Measurements from ENCODE around the gene HELZ2. TPM values are rescaled to one million over a fixed set of nuclear protein-coding genes. Genes with fewer than 3 reads are reported as not detected.

HELZ2 gene
- total RNA-seq, 1 experiment from 2014 or later: 35.2 TPM

DNA sequence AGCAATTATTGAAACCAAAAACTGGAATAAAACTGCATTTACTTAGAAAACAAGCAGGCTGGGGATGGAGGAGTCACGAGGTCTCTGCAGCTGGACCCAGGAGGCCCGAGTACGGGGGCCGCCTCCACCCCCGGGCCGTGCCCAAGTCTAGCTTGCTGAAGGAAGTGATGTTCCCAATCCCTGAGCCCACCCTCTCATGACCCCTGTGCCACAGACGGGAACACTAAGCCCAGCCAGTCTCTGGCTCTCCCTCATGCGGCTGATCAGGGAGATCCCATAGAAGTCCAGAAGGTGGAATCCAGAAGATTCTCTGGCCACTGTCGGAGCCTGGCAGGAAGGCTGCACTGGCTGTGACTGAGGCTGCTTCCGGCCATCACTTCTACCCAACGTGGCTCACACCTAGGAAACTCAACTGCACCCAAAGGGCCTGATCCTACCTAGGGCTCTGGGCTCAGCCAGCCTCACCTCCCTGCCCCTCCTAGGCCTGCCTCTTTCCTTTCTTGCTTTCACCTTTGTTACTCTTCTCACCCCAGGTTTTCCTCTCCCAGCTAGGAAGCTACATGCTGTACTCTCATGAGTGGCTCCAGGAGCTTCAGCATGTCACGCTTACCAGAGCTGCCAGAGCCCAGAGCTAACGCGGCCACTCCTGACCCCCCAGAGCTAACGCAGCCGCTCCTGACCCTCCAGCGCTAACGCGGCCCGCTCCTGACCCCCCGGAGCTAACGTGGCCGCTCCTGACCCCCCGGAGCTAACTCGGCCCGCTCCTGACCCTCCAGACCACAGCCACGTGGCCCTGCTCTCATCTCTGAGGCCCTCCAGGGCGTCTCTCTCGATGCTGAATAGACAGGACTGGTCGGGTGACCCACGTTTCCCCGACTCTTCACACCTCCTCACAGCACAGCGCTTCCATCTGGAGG lies 24.7 kb upstream of the HELZ2 start:
- Histone ChIP-seq H3K4me3 (ENCODE audit: low read depth, low read length) (no peak overlapping the region), H3K9me3 (no peaks in the 10 kb centered on the region), H3K27me3 (replicated peaks; ENCODE audit: control insufficient read depth, insufficient read depth, low read length) (no peaks in the 10 kb centered on the region), H3K36me3 (ENCODE audit: control insufficient read depth, insufficient read depth, low read length) (0 out of 2 replicates have a peak, but pooled peaks cover 1% of the 10 kb centered on the region), H3K4me1 (no peaks in the 10 kb centered on the region)
- no TSS peak for BruUV-seq (replicated peaks)
- H3K27ac Mint-ChIP-seq (ENCODE audit: unreplicated experiment): peak overlapping the region; percentile 14
- H3K9me3 Mint-ChIP-seq (ENCODE audit: unreplicated experiment): no peaks in the 10 kb centered on the region
- H3K4me1 Mint-ChIP-seq (ENCODE audit: low read depth, unreplicated experiment): no peaks in the 10 kb centered on the region
- no peaks in the 10 kb centered on the region for H3K27me3 Mint-ChIP-seq (ENCODE audit: insufficient read depth, unreplicated experiment)
- H3K36me3 Mint-ChIP-seq (ENCODE audit: insufficient read depth, unreplicated experiment): peaks cover 22% of the 10 kb centered on the region
- no peak for TF ChIP-seq CTCF (IDR thresholded peaks at IDR 0.05; ENCODE audit: insufficient read depth in 1 of 2, low read depth in 1 of 2, low read length in 1 of 2, severe bottlenecking in 1 of 2, unreplicated experiment in 1 of 2)
- POLR2A ChIA-PET: interaction anchor here (0.5 kb wide), 1 partner anchor 45 kb away, joined by 3 read pairs; no protein-coding TSS in a partner anchor
- DNase-seq: no peak
- CTCF ChIA-PET: no interaction called here
- H3K4me3 Mint-ChIP-seq (ENCODE audit: unreplicated experiment): no peak overlapping the region
- intact Hi-C loops (cut with micrococcal nuclease; ENCODE audit: unreplicated experiment): no loop called here

- no peaks in the 10 kb centered on the region for H3K27me3 ChIP-seq (replicated peaks; ENCODE audit: control insufficient read depth, insufficient read depth, low read length)
- H3K9me3 ChIP-seq: no peaks in the 10 kb centered on the region
- ChIA-PET CTCF (no interaction called here), POLR2A (no interaction called here)
- no peak for DNase-seq
- no peak for TF ChIP-seq CTCF (IDR thresholded peaks at IDR 0.05; ENCODE audit: insufficient read depth in 1 of 2, low read depth in 1 of 2, low read length in 1 of 2, severe bottlenecking in 1 of 2, unreplicated experiment in 1 of 2)
- Mint-ChIP-seq H3K36me3 (ENCODE audit: insufficient read depth, unreplicated experiment) (peaks cover 21% of the 10 kb centered on the region), H3K27me3 (ENCODE audit: insufficient read depth, unreplicated experiment) (no peaks in the 10 kb centered on the region), H3K4me1 (ENCODE audit: low read depth, unreplicated experiment) (no peaks in the 10 kb centered on the region), H3K4me3 (ENCODE audit: unreplicated experiment) (no peak overlapping the region), H3K27ac (ENCODE audit: unreplicated experiment) (no peak overlapping the region), H3K9me3 (ENCODE audit: unreplicated experiment) (no peaks in the 10 kb centered on the region)
- 0 out of 2 replicates have a peak, but pooled peaks cover 1% of the 10 kb centered on the region for H3K36me3 ChIP-seq (ENCODE audit: control insufficient read depth, insufficient read depth, low read length)
- H3K4me3 ChIP-seq (ENCODE audit: low read depth, low read length): no peak overlapping the region
- no peaks in the 10 kb centered on the region for H3K4me1 ChIP-seq
- intact Hi-C loops (cut with micrococcal nuclease; ENCODE audit: unreplicated experiment): no loop called here
- no TSS peak for BruUV-seq (replicated peaks)
Measured at GRCh38 chr20:63597651-63598478, 23.8 kb upstream of the HELZ2 start.

DNA sequence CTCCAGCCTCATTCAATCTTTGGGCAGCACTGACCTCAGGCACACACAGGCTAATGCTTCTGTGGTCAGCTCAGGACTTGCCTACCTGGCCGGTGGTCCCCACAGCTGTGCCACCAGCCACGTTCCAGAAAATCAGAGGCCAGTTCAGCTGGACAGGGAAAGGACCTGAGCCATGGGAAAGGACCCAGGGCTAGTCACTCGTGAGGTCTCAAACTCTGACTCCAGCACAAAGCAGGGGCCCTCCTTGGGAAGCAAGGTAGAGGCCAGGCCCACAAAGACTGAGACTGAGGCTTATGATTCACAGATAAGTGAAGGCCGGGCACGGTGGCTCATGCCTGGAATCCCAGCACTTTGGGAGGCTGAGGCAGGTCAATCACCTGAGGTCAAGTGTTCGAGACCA lies 22.4 kb upstream of the HELZ2 start:
- no peaks in the 10 kb centered on the region for H3K4me1 ChIP-seq
- no peaks in the 10 kb centered on the region for H3K27me3 ChIP-seq (replicated peaks; ENCODE audit: control insufficient read depth, insufficient read depth, low read length)
- CTCF ChIA-PET: no interaction called here
- H3K9me3 Mint-ChIP-seq (ENCODE audit: unreplicated experiment): no peaks in the 10 kb centered on the region
- H3K9me3 ChIP-seq: no peaks in the 10 kb centered on the region
- BruUV-seq (replicated peaks): no TSS peak
- no peak for TF ChIP-seq CTCF (IDR thresholded peaks at IDR 0.05; ENCODE audit: insufficient read depth in 1 of 2, low read depth in 1 of 2, low read length in 1 of 2, severe bottlenecking in 1 of 2, unreplicated experiment in 1 of 2)
- POLR2A ChIA-PET: no interaction called here
- intact Hi-C loops (cut with micrococcal nuclease; ENCODE audit: unreplicated experiment): no loop called here
- H3K4me1 Mint-ChIP-seq (ENCODE audit: low read depth, unreplicated experiment): no peaks in the 10 kb centered on the region
- H3K36me3 ChIP-seq (ENCODE audit: control insufficient read depth, insufficient read depth, low read length): no peaks in the 10 kb centered on the region
- H3K4me3 Mint-ChIP-seq (ENCODE audit: unreplicated experiment): no peak overlapping the region
- peaks cover 16% of the 10 kb centered on the region for H3K36me3 Mint-ChIP-seq (ENCODE audit: insufficient read depth, unreplicated experiment)
- DNase-seq: no peak
- no peaks in the 10 kb centered on the region for H3K27me3 Mint-ChIP-seq (ENCODE audit: insufficient read depth, unreplicated experiment)
- H3K27ac Mint-ChIP-seq (ENCODE audit: unreplicated experiment): no peak overlapping the region
- H3K4me3 ChIP-seq (ENCODE audit: low read depth, low read length): no peak overlapping the region
